IPS-20b (cell line): ENCODE measurements around the gene POFUT2.

Experiments used
- H3K27ac ChIP-seq: one replicate; pipeline ENCODE4 v1.5.1; 2013; ENCODE audit warnings: low read length
- H3K27me3 ChIP-seq: 2 replicates; pipeline ENCODE4 v1.6.1; 2013; ENCODE audit warnings: mild to moderate bottlenecking, low read length, inconsistent platforms; ENCODE audit not compliant: insufficient read depth
- H3K36me3 ChIP-seq: 2 replicates; pipeline ENCODE4 v1.6.1; 2013; ENCODE audit warnings: low read depth, mild to moderate bottlenecking, inconsistent platforms, low read length, moderate library complexity; ENCODE audit not compliant: insufficient read depth
- H3K4me1 ChIP-seq: 2 replicates; pipeline ENCODE4 v1.6.1; 2013; ENCODE audit warnings: mild to moderate bottlenecking, control low read depth, inconsistent platforms, low read length, moderate library complexity; ENCODE audit not compliant: insufficient read depth
- H3K4me3 ChIP-seq: 2 replicates; pipeline ENCODE4 v1.5.1; 2013; ENCODE audit warnings: mild to moderate bottlenecking, low read length, inconsistent platforms
- H3K9ac ChIP-seq: 2 replicates; pipeline ENCODE4 v1.6.1; 2013; ENCODE audit warnings: low read depth, mild to moderate bottlenecking, inconsistent platforms, low read length, moderate library complexity
- H3K9me3 ChIP-seq: 2 replicates; pipeline ENCODE4 v1.6.1; 2013; ENCODE audit warnings: mild to moderate bottlenecking, low read depth, low read length, inconsistent platforms; ENCODE audit not compliant: insufficient read depth

Gene POFUT2

DNA sequence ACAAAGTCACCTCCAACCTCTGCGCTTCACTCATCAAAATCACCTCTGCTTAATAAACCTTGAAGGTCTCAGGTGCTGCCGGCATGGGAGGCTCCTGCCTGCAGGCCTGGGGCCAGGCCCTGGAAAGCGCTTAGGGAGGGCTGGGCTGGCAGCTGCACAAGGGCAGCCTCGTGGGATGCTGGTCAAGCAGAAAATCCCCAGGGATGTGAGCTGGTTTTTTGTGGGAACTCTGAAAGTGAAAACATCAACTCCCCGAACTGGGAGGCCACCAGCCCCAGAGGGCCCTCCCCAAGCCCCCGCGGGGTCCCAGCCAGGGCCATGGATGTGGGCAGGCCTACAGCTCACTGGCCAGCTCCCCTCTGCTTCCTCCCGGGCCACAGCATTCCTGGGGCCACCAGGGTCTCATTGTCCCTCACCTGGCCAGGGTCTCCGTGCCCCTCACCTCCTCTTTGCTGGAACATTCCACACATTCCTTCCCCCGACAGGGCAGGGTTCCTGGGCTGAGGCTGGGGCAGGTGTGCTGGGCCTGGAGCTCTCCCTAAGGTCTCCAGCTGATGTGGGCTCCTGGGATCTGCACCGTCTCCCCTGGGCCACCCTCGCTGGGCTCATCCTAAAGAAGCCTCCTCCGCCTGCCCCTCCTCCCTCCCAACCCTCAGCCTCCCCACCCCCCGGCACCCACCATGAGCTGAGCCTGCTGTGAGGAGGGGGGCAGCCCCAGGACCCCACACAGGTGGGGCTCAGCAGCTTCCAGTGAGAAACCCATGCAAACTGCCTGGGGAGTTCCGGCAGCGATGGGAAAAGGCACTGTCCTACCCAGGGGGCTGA lies 36.0 kb upstream of the POFUT2 start:
- H3K36me3 ChIP-seq: no peaks in the 10 kb centered on the region
- H3K27ac ChIP-seq: no peak overlapping the region
- no peak overlapping the region; the same call in 1 of the 2 replicates for H3K9ac ChIP-seq
- no peak overlapping the region for H3K4me3 ChIP-seq
- H3K4me1 ChIP-seq: peaks cover 7% of the 10 kb centered on the region; the same call in 1 of the 2 replicates
- H3K27me3 ChIP-seq: no peaks in the 10 kb centered on the region
- no peaks in the 10 kb centered on the region for H3K9me3 ChIP-seq

DNA sequence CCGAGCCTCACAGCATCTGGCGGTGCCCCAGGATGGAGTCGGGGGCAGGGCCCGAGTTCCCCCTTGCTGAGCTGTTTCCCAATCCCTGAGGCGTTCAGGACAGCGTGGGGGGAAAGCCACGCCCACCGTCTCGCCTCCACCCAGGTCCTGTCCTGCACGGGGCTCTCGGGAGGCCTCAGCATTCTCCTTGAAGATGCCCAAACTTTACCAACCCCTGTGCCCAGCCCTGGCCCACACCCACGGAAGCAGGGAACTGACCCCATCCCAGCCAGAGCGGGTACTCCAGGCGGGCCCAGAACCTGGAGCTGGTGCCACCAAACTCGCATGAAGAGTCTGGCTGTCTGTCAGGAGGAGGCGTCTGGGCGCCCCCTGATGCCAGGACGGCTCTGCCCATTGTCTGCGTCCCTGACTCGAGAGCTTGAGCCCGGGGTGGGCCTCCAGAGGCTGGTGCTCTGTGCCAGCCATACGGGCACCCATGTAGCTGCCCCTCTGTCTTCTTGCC lies 35.3 kb upstream of the POFUT2 start:
- H3K4me1 ChIP-seq: peaks cover 7% of the 10 kb centered on the region; the same call in 1 of the 2 replicates
- H3K27me3 ChIP-seq: no peaks in the 10 kb centered on the region
- H3K4me3 ChIP-seq: no peak overlapping the region
- H3K27ac ChIP-seq: no peak overlapping the region
- H3K36me3 ChIP-seq: no peaks in the 10 kb centered on the region
- H3K9me3 ChIP-seq: no peaks in the 10 kb centered on the region
- H3K9ac ChIP-seq: no peak overlapping the region; the same call in 1 of the 2 replicates

DNA sequence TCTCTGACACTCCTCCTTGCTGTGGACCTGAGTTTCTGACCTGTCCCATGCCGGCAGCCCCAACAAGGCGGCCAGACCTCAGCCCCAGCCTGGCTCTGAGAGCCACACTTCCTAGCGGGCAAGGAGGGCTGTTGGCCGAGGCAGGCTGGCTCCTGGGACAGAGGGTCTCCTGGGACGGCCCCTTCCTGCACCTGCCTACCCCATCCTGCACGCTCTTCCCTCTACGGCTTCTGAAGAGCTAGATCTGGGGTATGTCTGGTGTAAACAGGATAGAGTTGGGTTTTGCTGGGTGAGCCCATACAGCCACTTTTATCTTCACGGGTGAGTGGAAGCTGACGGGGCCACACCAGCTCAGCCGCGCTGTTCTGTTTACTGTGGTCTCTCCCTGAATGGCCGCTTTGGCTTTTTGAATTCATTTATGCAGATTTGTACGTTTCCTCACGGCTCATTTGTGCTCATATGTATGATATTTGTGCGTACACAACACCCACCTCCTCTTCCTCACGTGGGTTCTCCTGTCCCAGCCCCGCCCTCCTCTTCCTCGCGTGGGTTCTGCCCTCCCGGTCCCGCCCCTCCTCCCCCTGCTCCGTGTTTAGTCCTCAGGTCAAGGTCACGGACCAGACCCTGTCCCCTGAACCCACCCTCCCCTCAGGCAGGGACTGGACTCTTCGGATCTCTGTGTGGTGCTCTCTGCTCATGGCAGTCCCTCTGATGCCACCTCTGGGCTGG lies 34.7 kb upstream of the POFUT2 start:
- Histone ChIP-seq H3K9ac (no peak overlapping the region), H3K9me3 (no peaks in the 10 kb centered on the region), H3K4me3 (no peak overlapping the region), H3K27ac (no peak overlapping the region), H3K27me3 (no peaks in the 10 kb centered on the region), H3K36me3 (no peaks in the 10 kb centered on the region), H3K4me1 (peaks cover 7% of the 10 kb centered on the region; the same call in 1 of the 2 replicates)

DNA sequence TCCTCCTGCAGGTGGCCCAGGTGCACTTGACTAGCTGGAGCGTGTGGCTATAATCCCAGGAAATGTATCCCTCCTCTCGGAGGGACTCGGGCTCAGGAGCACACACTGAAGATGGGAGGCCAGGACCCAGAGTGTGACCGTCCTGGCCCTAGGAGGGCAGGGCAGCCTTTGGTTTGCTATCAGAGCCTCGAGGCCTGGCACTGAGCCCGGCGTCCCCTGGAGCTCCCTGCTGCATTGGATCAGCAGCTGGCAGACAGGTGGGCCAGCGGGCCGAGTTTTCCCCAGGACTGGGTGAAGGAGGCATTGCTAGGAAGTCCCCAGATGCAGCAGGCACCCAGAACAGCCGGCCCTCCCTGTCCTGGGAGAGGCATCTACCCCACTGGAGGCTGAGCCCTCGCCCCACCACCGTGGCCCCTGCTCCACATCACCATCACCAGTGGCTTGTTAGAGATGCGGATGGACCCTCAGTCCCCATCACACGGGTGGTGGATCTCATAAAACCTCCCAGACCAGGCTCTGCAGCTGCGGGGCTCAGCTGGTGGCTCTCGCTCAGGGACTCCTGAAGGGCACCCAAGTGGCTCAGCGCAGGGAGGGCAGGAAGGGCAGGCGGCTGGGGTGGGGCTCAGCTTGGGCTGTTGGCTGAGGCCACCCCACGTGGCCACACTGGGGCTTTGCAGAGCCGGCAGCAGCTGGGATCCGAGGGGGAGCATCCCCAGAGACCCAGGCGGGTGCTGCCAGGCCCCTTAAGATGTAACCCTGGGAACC lies 32.7 kb upstream of the POFUT2 start:
- Histone ChIP-seq H3K9ac (no peak overlapping the region), H3K36me3 (no peaks in the 10 kb centered on the region), H3K9me3 (no peaks in the 10 kb centered on the region), H3K27me3 (no peaks in the 10 kb centered on the region), H3K4me3 (no peak overlapping the region), H3K27ac (no peak overlapping the region), H3K4me1 (peaks cover 7% of the 10 kb centered on the region; the same call in 1 of the 2 replicates)

DNA sequence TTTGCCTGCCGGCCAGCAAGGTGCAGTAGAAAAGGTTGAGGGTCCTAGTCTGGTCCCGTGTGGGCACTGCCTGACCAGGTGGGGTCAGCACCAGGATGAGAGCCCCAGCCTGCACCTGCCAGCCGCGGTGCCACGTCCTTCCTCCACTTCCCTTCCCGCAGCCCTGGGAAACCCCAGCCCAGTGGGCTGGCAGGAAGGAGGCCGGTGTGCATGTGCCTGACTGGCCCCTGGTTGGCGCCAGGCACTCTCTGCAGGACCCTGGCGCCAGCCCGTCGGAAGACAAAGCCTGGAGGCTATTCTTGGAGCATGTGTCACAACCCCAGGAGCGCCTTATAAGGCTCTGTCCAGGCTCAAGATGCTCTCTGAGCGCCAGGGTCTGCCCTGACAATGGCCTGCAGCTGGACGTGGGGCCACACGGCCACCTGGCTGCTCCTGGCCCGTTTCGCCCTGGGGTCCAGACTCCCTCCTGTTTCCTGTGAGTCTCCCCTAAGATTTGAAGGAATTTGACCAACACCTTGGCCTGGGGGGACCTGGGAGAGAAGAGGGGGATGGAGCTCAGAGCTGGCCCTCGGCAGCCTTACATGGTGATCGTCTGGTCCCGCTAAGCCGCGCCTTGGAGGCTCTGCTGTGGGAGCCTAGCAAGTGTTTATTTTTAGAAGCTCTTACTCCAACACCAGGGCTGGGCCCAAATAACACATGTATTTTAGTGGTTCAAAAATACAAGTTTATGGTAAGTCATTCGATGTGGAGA lies 31.9 kb upstream of the POFUT2 start:
- H3K4me3 ChIP-seq: no peak overlapping the region
- H3K4me1 ChIP-seq: peaks cover 7% of the 10 kb centered on the region; the same call in 1 of the 2 replicates
- no peaks in the 10 kb centered on the region for H3K36me3 ChIP-seq
- H3K9ac ChIP-seq: no peak overlapping the region
- no peaks in the 10 kb centered on the region for H3K27me3 ChIP-seq
- H3K9me3 ChIP-seq: no peaks in the 10 kb centered on the region
- no peak overlapping the region for H3K27ac ChIP-seq

DNA sequence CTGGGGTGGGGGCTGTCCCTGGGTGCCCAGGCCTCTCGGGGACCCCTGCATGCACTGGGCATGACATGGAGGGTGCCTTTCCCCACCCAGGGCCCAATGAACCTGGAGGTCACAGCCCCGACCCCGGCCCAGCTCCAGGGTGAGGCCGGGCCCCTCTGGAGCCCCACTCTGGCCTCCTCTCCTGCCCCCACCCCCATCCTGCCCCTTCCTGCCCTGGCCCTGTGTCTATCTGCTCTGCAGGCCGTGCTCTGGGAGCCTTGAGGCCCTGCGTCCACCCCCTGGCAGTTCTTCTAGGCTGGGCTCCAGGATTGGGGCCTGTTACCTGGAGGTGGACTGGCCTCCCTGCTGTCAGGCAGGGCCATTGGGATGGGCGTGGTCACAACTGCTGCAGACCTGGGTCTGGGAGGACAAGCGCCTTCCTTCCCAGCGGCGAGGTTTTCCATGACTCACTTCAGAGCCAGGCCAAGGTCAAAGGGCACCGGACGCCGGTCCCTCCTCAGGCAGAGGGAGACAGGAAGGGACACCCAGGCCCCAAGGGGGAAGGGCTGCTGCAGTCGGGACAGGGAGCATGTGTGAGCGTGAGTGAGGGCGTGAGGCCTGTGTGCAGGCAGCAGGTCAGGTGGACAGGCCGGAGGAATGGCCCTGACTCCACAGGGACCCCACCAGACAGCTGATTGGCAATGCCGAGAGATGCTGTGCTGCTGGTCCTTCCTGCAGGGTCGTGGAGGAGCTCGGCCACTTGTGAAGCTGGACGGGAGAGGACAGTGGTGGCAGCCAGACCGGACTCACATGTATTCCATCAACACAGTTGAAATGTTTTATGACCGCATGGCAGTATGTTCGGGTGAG lies 31.1 kb upstream of the POFUT2 start:
- no peaks in the 10 kb centered on the region for H3K27me3 ChIP-seq
- H3K4me3 ChIP-seq: no peak overlapping the region
- no peaks in the 10 kb centered on the region for H3K9me3 ChIP-seq
- H3K4me1 ChIP-seq: peaks cover 7% of the 10 kb centered on the region; the same call in 1 of the 2 replicates
- H3K36me3 ChIP-seq: no peaks in the 10 kb centered on the region
- H3K27ac ChIP-seq: no peak overlapping the region
- H3K9ac ChIP-seq: no peak overlapping the region

DNA sequence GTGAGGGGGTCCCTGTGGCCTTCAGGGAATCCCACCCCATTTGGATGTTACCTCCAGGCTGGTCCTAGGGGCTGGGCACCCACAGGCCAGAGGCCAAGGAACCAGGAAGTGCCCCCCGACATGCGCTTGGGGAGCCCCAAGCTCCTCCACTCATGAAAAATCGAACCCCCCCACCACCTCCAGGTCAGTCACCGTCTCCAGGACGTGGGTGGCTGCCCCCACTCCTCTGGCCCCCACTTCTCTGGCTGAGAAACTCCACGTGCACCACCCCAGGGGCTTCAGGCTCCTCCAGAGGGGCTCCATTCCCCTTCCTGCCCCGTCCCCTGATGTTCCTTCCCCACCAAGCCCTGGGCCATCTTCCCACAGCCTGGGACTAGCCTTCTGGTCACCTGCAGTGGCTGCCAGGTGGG lies 30.5 kb upstream of the POFUT2 start:
- H3K27me3 ChIP-seq: no peaks in the 10 kb centered on the region
- H3K27ac ChIP-seq: no peak overlapping the region
- H3K36me3 ChIP-seq: no peaks in the 10 kb centered on the region
- H3K9ac ChIP-seq: no peak overlapping the region
- H3K4me1 ChIP-seq: peaks cover 1% of the 10 kb centered on the region; the same call in 1 of the 2 replicates
- no peaks in the 10 kb centered on the region for H3K9me3 ChIP-seq
- H3K4me3 ChIP-seq: no peak overlapping the region

DNA sequence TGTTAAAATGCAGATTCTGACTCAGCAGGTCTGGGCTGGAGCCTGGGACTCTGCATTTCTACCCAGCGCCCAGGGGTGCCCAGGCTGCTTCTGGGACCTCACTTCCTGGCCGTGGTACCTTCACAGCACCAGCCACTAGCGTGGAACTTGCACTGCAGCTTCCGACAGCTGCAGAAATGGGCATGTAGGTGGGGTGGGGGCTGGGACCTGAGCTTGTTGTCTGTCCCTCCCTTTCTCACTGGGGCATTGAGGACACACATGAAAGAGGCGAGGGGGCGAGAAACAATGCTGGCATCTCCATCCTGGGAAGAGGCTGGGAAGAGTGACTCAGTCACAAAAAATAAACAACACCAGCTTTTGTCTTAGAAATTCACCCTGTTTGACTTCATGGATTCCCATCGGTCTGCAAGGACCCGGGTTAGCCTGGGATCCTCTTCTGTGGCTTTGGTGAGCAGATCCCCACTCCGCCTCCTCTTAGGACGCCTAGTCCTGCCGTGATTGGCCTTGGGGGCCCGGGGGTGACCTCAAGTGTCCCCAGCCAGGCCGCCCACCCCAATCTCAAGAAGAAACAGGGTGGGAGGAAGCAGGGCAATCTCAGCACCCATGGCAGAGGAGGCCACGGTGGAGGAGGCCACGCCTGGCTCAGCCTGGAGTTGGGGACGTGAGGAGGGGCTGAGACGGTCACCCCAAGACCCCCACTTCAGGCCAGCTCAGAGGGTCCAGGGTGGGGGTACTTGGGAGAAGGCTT lies 29.9 kb upstream of the POFUT2 start:
- no peak overlapping the region for H3K9ac ChIP-seq
- no peaks in the 10 kb centered on the region for H3K4me1 ChIP-seq
- H3K27me3 ChIP-seq: no peaks in the 10 kb centered on the region
- H3K4me3 ChIP-seq: no peak overlapping the region
- no peaks in the 10 kb centered on the region for H3K36me3 ChIP-seq
- no peak overlapping the region for H3K27ac ChIP-seq
- no peaks in the 10 kb centered on the region for H3K9me3 ChIP-seq

DNA sequence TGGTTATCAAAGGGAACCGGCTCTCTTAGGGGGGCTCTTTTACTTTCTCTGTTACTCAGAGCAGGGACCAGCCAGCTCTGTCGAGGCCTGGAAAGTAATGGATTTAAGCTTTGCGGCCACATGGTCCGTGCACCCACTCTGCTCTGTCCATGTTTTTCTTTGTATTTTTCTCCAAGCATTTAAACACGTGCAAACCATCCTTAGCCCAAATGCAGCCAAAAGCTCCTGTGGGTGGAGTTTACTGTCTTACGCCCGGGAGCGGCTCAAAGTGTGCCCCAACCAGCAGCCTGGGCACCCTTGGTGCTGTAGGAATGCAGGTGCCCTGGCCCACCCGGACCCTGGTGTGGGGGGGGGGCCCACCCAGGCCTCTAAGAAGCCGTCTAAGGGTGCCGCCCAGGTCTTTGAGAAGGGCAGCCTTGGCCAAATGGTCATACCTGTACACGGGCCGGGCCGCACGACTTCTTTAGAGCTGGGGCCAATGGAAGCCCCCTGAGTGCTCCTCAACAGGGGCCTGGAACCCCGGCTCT lies 29.2 kb upstream of the POFUT2 start:
- Histone ChIP-seq H3K4me1 (no peaks in the 10 kb centered on the region), H3K27ac (no peak overlapping the region), H3K36me3 (no peaks in the 10 kb centered on the region), H3K9me3 (no peaks in the 10 kb centered on the region; the same call in 1 of the 2 replicates), H3K27me3 (no peaks in the 10 kb centered on the region), H3K4me3 (no peak overlapping the region), H3K9ac (no peak overlapping the region)
